ENCODE data around the gene ATAT1. TPM values are rescaled to one million over a fixed set of nuclear protein-coding genes. Genes with fewer than 3 reads are reported as not detected.
A peak's percentile ranks its signal among the peaks of the same experiment; 100 is the strongest.

The ATAT1 gene
- total RNA-seq, 2 experiments from 2014 or later, result 6.9 to 7.5 TPM

GRCh38 chr6:30600451-30600961 is 26.2 kb upstream of the ATAT1 start:
- CTCF ChIA-PET, result interaction anchor here (0.6 to 7.6 kb wide), 7 partner anchors 10 to 117 kb away, joined by 3 to 134 read pairs (median 8); no protein-coding TSS in a partner anchor
- H3K36me3 Mint-ChIP-seq (ENCODE audit: low read depth), result peaks cover 44% of the 10 kb centered on the region
- H3K4me1 Mint-ChIP-seq (ENCODE audit: low read depth), result peaks cover 9% of the 10 kb centered on the region
- no peak overlapping the region for H3K4me3 Mint-ChIP-seq
- no peaks in the 10 kb centered on the region for H3K27me3 Mint-ChIP-seq (ENCODE audit: low read depth)
- H3K27ac Mint-ChIP-seq, result peak overlapping the region; percentile 37
- intact Hi-C loops (cut with micrococcal nuclease), result no loop called here
- H3K9me3 Mint-ChIP-seq, result no peaks in the 10 kb centered on the region
- DNase-seq, result no peak

GRCh38 chr6:30601436-30601814 is 25.2 kb upstream of the ATAT1 start:
- H3K36me3 Mint-ChIP-seq (ENCODE audit: low read depth), result peaks cover 51% of the 10 kb centered on the region

GRCh38 chr6:30601815-30602641 is 24.6 kb upstream of the ATAT1 start:
- intact Hi-C loops (cut with micrococcal nuclease), result no loop called here
- H3K9me3 Mint-ChIP-seq, result no peaks in the 10 kb centered on the region
- DNase-seq, result no peak
- no peak overlapping the region for H3K27ac Mint-ChIP-seq
- peaks cover 54% of the 10 kb centered on the region for H3K36me3 Mint-ChIP-seq (ENCODE audit: low read depth)
- no peak overlapping the region for H3K4me3 Mint-ChIP-seq
- H3K4me1 Mint-ChIP-seq (ENCODE audit: low read depth), result peaks cover 16% of the 10 kb centered on the region
- CTCF ChIA-PET, result interaction anchor here (1.2 kb wide), 1 partner anchor 131 kb away, joined by 3 read pairs; no protein-coding TSS in a partner anchor
- no peaks in the 10 kb centered on the region for H3K27me3 Mint-ChIP-seq (ENCODE audit: low read depth)

More at GRCh38 chr6:30601436-30601814, 25.2 kb upstream of the ATAT1 start:
- no peaks in the 10 kb centered on the region for H3K27me3 Mint-ChIP-seq (ENCODE audit: low read depth)
- peaks cover 12% of the 10 kb centered on the region for H3K4me1 Mint-ChIP-seq (ENCODE audit: low read depth)
- no peak for DNase-seq
- intact Hi-C loops (cut with micrococcal nuclease), result no loop called here
- peak overlapping the region; percentile 70 for H3K27ac Mint-ChIP-seq
- H3K9me3 Mint-ChIP-seq, result no peaks in the 10 kb centered on the region
- CTCF ChIA-PET, result interaction anchor here (1.2 to 7.6 kb wide), 4 partner anchors 57 to 131 kb away, joined by 3 to 134 read pairs (median 24); no protein-coding TSS in a partner anchor
- H3K4me3 Mint-ChIP-seq, result no peak overlapping the region

- no peak overlapping the region for H3K4me3 Mint-ChIP-seq
- intact Hi-C loops (cut with micrococcal nuclease), result no loop called here
- no peak overlapping the region for H3K27ac Mint-ChIP-seq
- no peak for DNase-seq
- H3K9me3 Mint-ChIP-seq, result no peaks in the 10 kb centered on the region
- peaks cover 22% of the 10 kb centered on the region for H3K4me1 Mint-ChIP-seq (ENCODE audit: low read depth)
- peaks cover 63% of the 10 kb centered on the region for H3K36me3 Mint-ChIP-seq (ENCODE audit: low read depth)
- CTCF ChIA-PET, result interaction anchor here (0.6 kb wide), 1 partner anchor 100 kb away, joined by 3 read pairs; no protein-coding TSS in a partner anchor
- H3K27me3 Mint-ChIP-seq (ENCODE audit: low read depth), result no peaks in the 10 kb centered on the region
Measured at GRCh38 chr6:30603961-30604360, 22.7 kb upstream of the ATAT1 start.

GRCh38 chr6:30610065-30610464 is 16.6 kb upstream of the ATAT1 start:
- Mint-ChIP-seq H3K36me3 (ENCODE audit: low read depth) (peaks cover 62% of the 10 kb centered on the region), H3K27ac (peak overlapping the region; percentile 27), H3K27me3 (ENCODE audit: low read depth) (no peaks in the 10 kb centered on the region), H3K4me1 (ENCODE audit: low read depth) (peaks cover 64% of the 10 kb centered on the region), H3K9me3 (no peaks in the 10 kb centered on the region), H3K4me3 (no peak overlapping the region)
- no peak for DNase-seq
- CTCF ChIA-PET, result interaction anchor here (0.7 to 1.5 kb wide), 6 partner anchors 13 to 477 kb away, joined by 3 to 14 read pairs (median 6); partner anchors contain the start of gene ABCF1
- intact Hi-C loops (cut with micrococcal nuclease), result loop anchor here (10.0 kb wide), 1 partner anchor 545 kb away; the partner anchor contains the start of genes POLR1H and PPP1R11

- Mint-ChIP-seq H3K27me3 (ENCODE audit: low read depth) (no peaks in the 10 kb centered on the region), H3K4me3 (no peak overlapping the region), H3K4me1 (ENCODE audit: low read depth) (peaks cover 63% of the 10 kb centered on the region), H3K9me3 (no peaks in the 10 kb centered on the region), H3K36me3 (ENCODE audit: low read depth) (peaks cover 63% of the 10 kb centered on the region), H3K27ac (peak overlapping the region; percentile 95)
- DNase-seq, result no peak
- CTCF ChIA-PET, result interaction anchor here (0.8 to 3.7 kb wide), 6 partner anchors 14 to 128 kb away, joined by 3 to 38 read pairs (median 10); partner anchors contain the start of gene ABCF1
- intact Hi-C loops (cut with micrococcal nuclease), result loop anchor here (10.0 kb wide), 1 partner anchor 547 kb away; the partner anchor contains the start of genes POLR1H and PPP1R11
Measured at GRCh38 chr6:30611150-30611855, 15.4 kb upstream of the ATAT1 start.

GRCh38 chr6:30611856-30612194 is 14.8 kb upstream of the ATAT1 start:
- Mint-ChIP-seq H3K36me3 (ENCODE audit: low read depth) (peaks cover 63% of the 10 kb centered on the region), H3K4me3 (no peak overlapping the region)

GRCh38 chr6:30612213-30612612 is 14.5 kb upstream of the ATAT1 start:
- peaks cover 57% of the 10 kb centered on the region for H3K4me1 Mint-ChIP-seq (ENCODE audit: low read depth)

More at GRCh38 chr6:30611856-30612194, 14.8 kb upstream of the ATAT1 start:
- Mint-ChIP-seq H3K27me3 (ENCODE audit: low read depth) (no peaks in the 10 kb centered on the region), H3K9me3 (no peaks in the 10 kb centered on the region), H3K27ac (peak overlapping the region; percentile 95), H3K4me1 (ENCODE audit: low read depth) (peaks cover 57% of the 10 kb centered on the region)
- no peak for DNase-seq
- CTCF ChIA-PET, result interaction anchor here (2.5 to 3.7 kb wide), 3 partner anchors 14 to 129 kb away, joined by 10 to 38 read pairs (median 18); no protein-coding TSS in a partner anchor
- intact Hi-C loops (cut with micrococcal nuclease), result loop anchor here (10.0 kb wide), 1 partner anchor 547 kb away; the partner anchor contains the start of genes POLR1H and PPP1R11

GRCh38 chr6:30612687-30613248 is 13.9 kb upstream of the ATAT1 start:
- Mint-ChIP-seq H3K27me3 (ENCODE audit: low read depth) (no peaks in the 10 kb centered on the region), H3K4me1 (ENCODE audit: low read depth) (peaks cover 53% of the 10 kb centered on the region), H3K36me3 (ENCODE audit: low read depth) (peaks cover 62% of the 10 kb centered on the region), H3K4me3 (peak overlapping the region; percentile 23), H3K9me3 (no peaks in the 10 kb centered on the region), H3K27ac (peak overlapping the region; percentile 95)
- CTCF ChIA-PET, result interaction anchor here (0.7 to 3.7 kb wide), 12 partner anchors 15 to 475 kb away, joined by 3 to 38 read pairs (median 5); no protein-coding TSS in a partner anchor
- no peak for DNase-seq
- intact Hi-C loops (cut with micrococcal nuclease), result loop anchor here (10.0 kb wide), 1 partner anchor 548 kb away; the partner anchor contains the start of genes POLR1H and PPP1R11

More at GRCh38 chr6:30612213-30612612, 14.5 kb upstream of the ATAT1 start:
- Mint-ChIP-seq H3K27ac (peak overlapping the region; percentile 95), H3K9me3 (no peaks in the 10 kb centered on the region), H3K4me3 (no peak overlapping the region), H3K36me3 (ENCODE audit: low read depth) (peaks cover 66% of the 10 kb centered on the region), H3K27me3 (ENCODE audit: low read depth) (no peaks in the 10 kb centered on the region)
- intact Hi-C loops (cut with micrococcal nuclease), result loop anchor here (10.0 kb wide), 1 partner anchor 547 kb away; the partner anchor contains the start of genes POLR1H and PPP1R11
- CTCF ChIA-PET, result interaction anchor here (1.6 to 3.7 kb wide), 5 partner anchors 15 to 129 kb away, joined by 5 to 38 read pairs (median 18); no protein-coding TSS in a partner anchor
- no peak for DNase-seq

- intact Hi-C loops (cut with micrococcal nuclease), result loop anchor here (10.0 kb wide), 1 partner anchor 549 kb away; the partner anchor contains the start of genes POLR1H and PPP1R11
- H3K36me3 Mint-ChIP-seq (ENCODE audit: low read depth), result peaks cover 60% of the 10 kb centered on the region
- DNase-seq, result no peak
- CTCF ChIA-PET, result interaction anchor here (0.7 to 3.7 kb wide), 13 partner anchors 16 to 474 kb away, joined by 3 to 38 read pairs (median 5); no protein-coding TSS in a partner anchor
- no peaks in the 10 kb centered on the region for H3K27me3 Mint-ChIP-seq (ENCODE audit: low read depth)
- peak overlapping the region; percentile 87 for H3K4me3 Mint-ChIP-seq
- H3K4me1 Mint-ChIP-seq (ENCODE audit: low read depth), result peaks cover 53% of the 10 kb centered on the region
- peak overlapping the region; percentile 95 for H3K27ac Mint-ChIP-seq
- no peaks in the 10 kb centered on the region for H3K9me3 Mint-ChIP-seq
Measured at GRCh38 chr6:30613251-30614043, 13.2 kb upstream of the ATAT1 start.

All from activated naive CD4-positive, alpha-beta T cell treated with anti-CD3 and anti-CD28 coated beads for 36 hours (primary cell).